ENCODE measurements around the gene JMY.

JMY gene

GRCh38 chr5:79241535-79241979, 5.6 kb downstream of the JMY start (continued):
- TF ChIP-seq ZBTB44 (tag by site-specific recombination; IDR thresholded peaks at IDR 0.05) (peak; percentile 35; the same call in 1 of the 2 replicates), ZBTB6 (tag by site-specific recombination; IDR thresholded peaks at IDR 0.05) (no peak), MZF1 (tag by site-specific recombination; IDR thresholded peaks at IDR 0.05; ENCODE audit: borderline replicate concordance) (0 out of 2 replicates have a peak, but pooled peaks have one; percentile 41), ZXDB (tag by site-specific recombination; IDR thresholded peaks at IDR 0.05) (peak; percentile 36; the same call in 1 of the 2 replicates), PRDM1 (tag by site-specific recombination; IDR thresholded peaks at IDR 0.05) (peak; percentile 39; the same call in 1 of the 2 replicates), SP7 (tag by site-specific recombination; IDR thresholded peaks at IDR 0.05) (0 out of 2 replicates have a peak, but pooled peaks have one; percentile 18), PRDM10 (tag by site-specific recombination; IDR thresholded peaks at IDR 0.05) (no peak), ZSCAN30 (tag by site-specific recombination; IDR thresholded peaks at IDR 0.05) (peak; percentile 38; the same call in 1 of the 2 replicates), ZNF514 (tag by site-specific recombination; IDR thresholded peaks at IDR 0.05) (no peak), INSM2 (tag by site-specific recombination; IDR thresholded peaks at IDR 0.05) (0 out of 2 replicates have a peak, but pooled peaks have one; percentile 26), ZNF302 (tag by site-specific recombination; IDR thresholded peaks at IDR 0.05; ENCODE audit: low read depth) (no peak), TCF7L2 (IDR thresholded peaks at IDR 0.05; ENCODE audit: borderline replicate concordance, low read depth, low read length) (peak; percentile 60; the same call in 1 of the 2 replicates), ELK4 (IDR thresholded peaks at IDR 0.05; ENCODE audit: borderline replicate concordance, low read depth, low read length) (no peak), ZNF449 (tag by site-specific recombination; IDR thresholded peaks at IDR 0.05) (no peak), KLF9 (tag by site-specific recombination; IDR thresholded peaks at IDR 0.05; ENCODE audit: low read depth) (no peak), ZFP41 (tag by site-specific recombination; IDR thresholded peaks at IDR 0.05; ENCODE audit: borderline replicate concordance) (no peak), PRDM6 (tag by site-specific recombination; IDR thresholded peaks at IDR 0.05) (peak; percentile 99)
